HFF-Myc (cell line): ENCODE data around the gene BRIP1.

Source experiments
- DNase-seq: peaks from one replicate; pipeline ENCODE4 v3.0.0-alpha.2; 2011; ENCODE audit warnings: low read depth; ENCODE audit errors: extremely low read depth
- H3K4me3 ChIP-seq: replicated peaks from 2 replicates; pipeline ENCODE4 v1.5.1; 2011; ENCODE audit warnings: low read depth, mild to moderate bottlenecking, control low read depth, low read length
- CTCF ChIP-seq: IDR thresholded peaks from 2 replicates; pipeline ENCODE4 v1.5.1; 2012; ENCODE audit warnings: mild to moderate bottlenecking, low read depth, low read length, control low read depth; ENCODE audit errors: missing control alignments

Gene BRIP1

GRCh38 chr17:61659437-61659836 lies 203.9 kb downstream of the BRIP1 start:
- TF ChIP-seq CTCF = no peak
- H3K4me3 ChIP-seq = no peak overlapping the region
- no peak for DNase-seq

- no peak overlapping the region for H3K4me3 ChIP-seq
- no peak for TF ChIP-seq CTCF
- DNase-seq = no peak
Measured at GRCh38 chr17:61658183-61658582, 205.1 kb downstream of the BRIP1 start.

- no peak for TF ChIP-seq CTCF
- DNase-seq = no peak
- H3K4me3 ChIP-seq = no peak overlapping the region
Measured at GRCh38 chr17:61657338-61657737, 206.0 kb downstream of the BRIP1 start.

DNA sequence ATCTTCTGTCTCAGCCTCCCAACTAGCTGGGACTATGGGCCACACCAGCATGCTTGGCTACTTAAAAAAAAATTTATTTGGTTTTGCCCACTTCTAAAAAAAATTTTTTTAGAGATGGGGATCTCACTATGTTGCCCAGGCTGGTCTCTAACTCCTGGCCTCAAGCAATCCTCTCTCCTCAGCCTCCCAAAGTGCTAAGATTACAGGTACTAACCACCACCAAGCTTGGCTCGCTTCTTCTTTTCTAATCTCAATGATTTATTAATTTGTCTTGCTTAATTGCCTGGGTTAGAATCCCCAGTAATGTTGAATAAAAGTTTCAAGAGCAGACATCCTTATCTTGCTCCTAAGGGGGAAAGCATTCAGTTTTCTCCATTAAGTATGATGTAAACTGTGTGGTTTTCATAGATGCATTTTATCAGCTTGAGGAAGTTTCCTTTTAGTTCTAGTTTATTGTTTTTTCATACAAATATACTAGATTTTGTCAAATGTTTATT lies 206.6 kb downstream of the BRIP1 start:
- DNase-seq = no peak

DNA sequence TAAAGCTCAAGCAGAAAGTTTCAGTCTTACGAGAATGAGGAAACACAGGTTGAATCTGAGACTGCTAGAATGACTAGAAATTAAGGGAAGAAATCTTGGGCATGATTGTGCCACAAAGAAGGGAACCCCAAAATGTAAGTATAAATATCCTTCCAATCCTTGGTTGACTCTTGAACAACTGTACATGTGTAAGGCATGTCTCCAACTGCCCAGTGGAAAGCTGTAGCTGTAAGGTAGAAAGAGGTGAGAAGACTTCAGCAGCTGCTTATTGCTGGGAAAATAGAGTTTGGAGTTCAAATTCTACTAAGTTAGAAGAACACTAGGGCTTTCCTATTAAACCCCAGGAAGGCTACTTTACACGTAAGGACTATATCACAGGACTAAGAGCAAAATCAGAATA lies 212.6 kb downstream of the BRIP1 start:
- DNase-seq = no peak
- TF ChIP-seq CTCF = no peak
- H3K4me3 ChIP-seq = no peak overlapping the region

More for the DNA sequence above, 206.6 kb downstream of the BRIP1 start:
- no peak overlapping the region for H3K4me3 ChIP-seq
- TF ChIP-seq CTCF = no peak

- TF ChIP-seq CTCF = no peak
- DNase-seq = no peak
Measured at GRCh38 chr17:61648587-61648986, 214.7 kb downstream of the BRIP1 start.

DNA sequence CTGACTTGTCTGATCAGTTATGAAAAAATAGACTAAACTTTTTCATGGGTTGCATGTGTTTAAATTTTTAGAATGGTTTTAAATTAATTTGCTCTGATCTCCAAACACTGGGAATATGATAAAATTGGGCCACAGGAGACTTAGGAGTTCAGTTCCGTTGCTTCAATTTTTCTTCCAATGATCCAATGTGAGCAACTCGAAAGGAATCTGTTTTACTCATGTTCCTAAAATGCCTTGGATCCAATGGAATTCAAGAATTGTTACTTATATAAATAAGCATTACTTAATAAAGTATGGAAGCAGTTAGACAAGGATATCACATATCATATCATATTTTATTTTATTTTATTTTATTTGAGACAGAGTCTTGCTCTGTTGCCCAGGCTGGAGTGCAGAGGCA lies 216.3 kb downstream of the BRIP1 start:
- no peak for TF ChIP-seq CTCF
- H3K4me3 ChIP-seq = no peak overlapping the region
- DNase-seq = peak; percentile 4

More at GRCh38 chr17:61648587-61648986, 214.7 kb downstream of the BRIP1 start:
- no peak overlapping the region for H3K4me3 ChIP-seq
